ENCODE results near the gene EVX1.

Gene EVX1

GRCh38 chr7:27235387-27236311 is 7.0 kb upstream of the EVX1 start:
- DNase-seq = no peak

GRCh38 chr7:27237735-27238334 is 4.8 kb upstream of the EVX1 start:
- DNase-seq = no peak

GRCh38 chr7:27238979-27239386 is 3.6 kb upstream of the EVX1 start:
- DNase-seq = no peak

GRCh38 chr7:27239387-27240014 is 3.1 kb upstream of the EVX1 start:
- DNase-seq = no peak

- DNase-seq = no peak
Observed at GRCh38 chr7:27240015-27240731, 2.4 kb upstream of the EVX1 start.

GRCh38 chr7:27241189-27242056 is 1.2 kb upstream of the EVX1 start:
- no peak for DNase-seq

- no peak for DNase-seq
Observed at GRCh38 chr7:27242154-27242553, 448 bp upstream of the EVX1 start.

GRCh38 chr7:27243340-27244163 is 950 bp downstream of the EVX1 start:
- DNase-seq = no peak

GRCh38 chr7:27244488-27245123 is 2.0 kb downstream of the EVX1 start:
- no peak for DNase-seq

GRCh38 chr7:27245124-27245797 is 2.7 kb downstream of the EVX1 start:
- DNase-seq = no peak

- DNase-seq = no peak
Observed at GRCh38 chr7:27245798-27246691, 3.4 kb downstream of the EVX1 start.

- no peak for DNase-seq
Observed at GRCh38 chr7:27247000-27247399, 4.4 kb downstream of the EVX1 start.

- no peak for DNase-seq
Observed at GRCh38 chr7:27247452-27248426, 5.1 kb downstream of the EVX1 start.

GRCh38 chr7:27248427-27248806 is 5.8 kb downstream of the EVX1 start:
- DNase-seq = no peak

GRCh38 chr7:27248911-27249723 is 6.5 kb downstream of the EVX1 start:
- no peak for DNase-seq

GRCh38 chr7:27249724-27250556 is 7.3 kb downstream of the EVX1 start:
- no peak for DNase-seq
